GM06990 (cell line): Measurements from ENCODE around the gene DGKE.

Experiments
- DNase-seq: peaks from one replicate; pipeline ENCODE4 v3.0.0-alpha.2; 2011; ENCODE audit not compliant: insufficient read length; ENCODE audit errors: extremely low read depth
- H3K27me3 ChIP-seq: replicated peaks from 2 replicates; pipeline ENCODE4 v1.6.0; 2011; ENCODE audit warnings: low read length; ENCODE audit not compliant: control insufficient read depth, insufficient read depth
- H3K36me3 ChIP-seq: 2 replicates; pipeline ENCODE4 v1.5.1; 2011; ENCODE audit warnings: low read length; ENCODE audit not compliant: control insufficient read depth, insufficient read depth
- H3K4me3 ChIP-seq: replicated peaks from 2 replicates; pipeline ENCODE4 v1.5.1; 2011; ENCODE audit warnings: low read depth, mild to moderate bottlenecking, control low read depth, low read length
- CTCF ChIP-seq: IDR thresholded peaks from 2 replicates; pipeline ENCODE4 v1.5.1; 2011; ENCODE audit warnings: low read length, control low read depth, mild to moderate bottlenecking, inconsistent platforms; ENCODE audit not compliant: insufficient read depth, poor library complexity, severe bottlenecking

Gene DGKE

DNA sequence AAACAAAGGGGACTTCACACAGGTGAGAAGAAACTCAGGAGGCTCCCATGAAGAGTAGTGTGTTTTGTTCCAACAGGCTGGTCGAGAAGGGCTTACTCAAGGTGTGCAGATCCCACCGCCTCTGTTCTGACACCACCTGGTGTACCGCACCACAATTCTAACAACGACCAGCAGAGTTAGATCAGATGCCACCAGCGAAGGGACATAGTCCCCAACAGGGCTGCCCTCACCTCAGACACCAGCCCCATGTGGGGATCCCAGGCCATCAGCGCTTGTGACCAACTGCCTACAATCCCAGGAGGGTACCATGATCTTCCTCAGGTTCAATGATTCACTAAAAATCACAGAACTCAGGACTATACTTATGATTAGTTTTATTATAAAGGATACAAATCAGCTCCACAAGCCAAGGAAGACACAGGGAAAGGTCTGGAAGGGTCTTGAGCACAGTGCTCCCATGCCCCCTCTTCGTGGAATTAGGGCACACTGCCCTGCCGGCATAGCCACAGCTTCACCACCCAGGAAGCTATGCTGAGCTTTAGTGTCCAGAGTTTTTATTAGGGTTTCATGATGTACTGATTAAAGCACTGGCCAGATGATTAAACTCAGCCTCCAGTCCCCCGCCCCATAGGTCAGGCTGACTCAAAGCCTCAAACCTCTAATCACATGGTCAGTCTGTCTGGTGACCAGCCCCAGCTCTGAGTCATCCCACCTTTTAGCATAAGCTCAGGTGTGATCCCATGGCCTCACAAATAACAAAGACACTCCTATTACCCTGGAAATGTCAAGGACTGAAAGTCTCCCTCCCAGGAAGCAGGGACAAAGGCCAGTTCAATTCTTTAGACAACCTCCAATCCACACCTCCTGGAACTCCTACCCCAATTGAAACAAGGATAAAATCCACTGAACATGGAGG, 53.9 kb downstream of the DGKE start:
- Histone ChIP-seq H3K27me3 (no peaks in the 10 kb centered on the region), H3K4me3 (no peak overlapping the region), H3K36me3 (peaks cover 40% of the 10 kb centered on the region)
- no peak for DNase-seq
- no peak for TF ChIP-seq CTCF

GRCh38 chr17:56890390-56890789, 56.4 kb downstream of the DGKE start:
- Histone ChIP-seq H3K27me3 (no peaks in the 10 kb centered on the region), H3K36me3 (peaks cover 62% of the 10 kb centered on the region), H3K4me3 (no peak overlapping the region)
- no peak for DNase-seq
- TF ChIP-seq CTCF, result no peak

- H3K27me3 ChIP-seq, result no peaks in the 10 kb centered on the region
- H3K4me3 ChIP-seq, result no peak overlapping the region
- peaks cover 66% of the 10 kb centered on the region for H3K36me3 ChIP-seq
- no peak for TF ChIP-seq CTCF
- DNase-seq, result no peak
These were observed 57.1 kb downstream of the DGKE start for GRCh38 chr17:56890906-56891674.

GRCh38 chr17:56891751-56892150, 57.8 kb downstream of the DGKE start:
- peak; percentile 15 for TF ChIP-seq CTCF
- Histone ChIP-seq H3K36me3 (peaks cover 64% of the 10 kb centered on the region), H3K4me3 (no peak overlapping the region), H3K27me3 (no peaks in the 10 kb centered on the region)
- peak; percentile 43 for DNase-seq

DNA sequence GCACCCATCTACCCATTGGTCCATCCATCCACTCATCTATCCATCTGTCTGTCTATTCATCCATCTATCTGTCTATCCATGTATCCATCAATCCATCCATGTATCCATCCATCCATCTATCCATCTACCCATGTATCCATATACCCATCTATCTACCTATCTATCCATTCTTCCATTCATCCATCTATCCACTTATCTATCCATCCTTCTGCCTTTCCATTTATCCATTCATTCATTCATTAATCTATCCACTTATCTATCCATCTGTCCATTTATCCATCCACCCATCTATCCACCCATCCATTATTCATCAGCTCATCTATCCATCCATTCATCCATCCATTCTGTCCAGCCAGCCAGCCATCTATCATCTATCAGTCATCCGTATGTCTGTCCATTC, 58.4 kb downstream of the DGKE start:
- H3K4me3 ChIP-seq, result no peak overlapping the region
- H3K36me3 ChIP-seq, result peaks cover 65% of the 10 kb centered on the region
- no peak for TF ChIP-seq CTCF
- H3K27me3 ChIP-seq, result no peaks in the 10 kb centered on the region
- no peak for DNase-seq
